HL-60 (cell line): ENCODE measurements around the gene UQCRQ.

Source experiments
- REST ChIP-seq: IDR thresholded peaks from 2 replicates; pipeline ENCODE4 v1.6.1; 2012; ENCODE audit warnings: low read depth; ENCODE audit not compliant: insufficient replicate concordance
- SPI1 ChIP-seq: IDR thresholded peaks from 2 replicates; pipeline ENCODE4 v1.6.1; 2012; ENCODE audit warnings: low read depth, mild to moderate bottlenecking, borderline replicate concordance
- TF ChIP-seq, protein P1 (sequence below): IDR thresholded peaks from one replicate; pipeline ENCODE4 v1.5.1; 2011; ENCODE audit warnings: low read length, control low read depth, inconsistent platforms; ENCODE audit not compliant: insufficient read depth

DNA sequence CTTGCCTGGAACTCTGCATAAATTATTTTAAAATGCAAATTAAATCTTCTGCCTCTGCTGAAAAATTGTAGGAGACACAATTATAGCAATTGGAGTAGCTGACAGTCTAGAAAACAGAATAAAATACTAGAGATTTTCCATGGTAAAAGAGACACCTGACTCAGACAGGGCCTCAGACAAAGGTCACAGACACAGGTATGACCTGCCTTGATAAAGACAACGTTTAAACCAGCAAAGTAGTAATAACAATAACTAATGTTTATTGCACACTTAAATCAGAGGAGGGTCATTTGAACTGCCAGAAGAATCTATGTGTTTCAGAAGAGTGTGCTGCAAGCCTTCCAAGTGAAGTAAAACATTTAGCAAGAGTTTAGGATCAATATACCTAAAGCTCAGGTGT lies 49.4 kb upstream of the UQCRQ start:
- TF ChIP-seq, protein P1, sequence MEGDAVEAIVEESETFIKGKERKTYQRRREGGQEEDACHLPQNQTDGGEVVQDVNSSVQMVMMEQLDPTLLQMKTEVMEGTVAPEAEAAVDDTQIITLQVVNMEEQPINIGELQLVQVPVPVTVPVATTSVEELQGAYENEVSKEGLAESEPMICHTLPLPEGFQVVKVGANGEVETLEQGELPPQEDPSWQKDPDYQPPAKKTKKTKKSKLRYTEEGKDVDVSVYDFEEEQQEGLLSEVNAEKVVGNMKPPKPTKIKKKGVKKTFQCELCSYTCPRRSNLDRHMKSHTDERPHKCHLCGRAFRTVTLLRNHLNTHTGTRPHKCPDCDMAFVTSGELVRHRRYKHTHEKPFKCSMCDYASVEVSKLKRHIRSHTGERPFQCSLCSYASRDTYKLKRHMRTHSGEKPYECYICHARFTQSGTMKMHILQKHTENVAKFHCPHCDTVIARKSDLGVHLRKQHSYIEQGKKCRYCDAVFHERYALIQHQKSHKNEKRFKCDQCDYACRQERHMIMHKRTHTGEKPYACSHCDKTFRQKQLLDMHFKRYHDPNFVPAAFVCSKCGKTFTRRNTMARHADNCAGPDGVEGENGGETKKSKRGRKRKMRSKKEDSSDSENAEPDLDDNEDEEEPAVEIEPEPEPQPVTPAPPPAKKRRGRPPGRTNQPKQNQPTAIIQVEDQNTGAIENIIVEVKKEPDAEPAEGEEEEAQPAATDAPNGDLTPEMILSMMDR, result no peak
- TF ChIP-seq REST (no peak), SPI1 (no peak)
